GM19043 (cell line): ENCODE measurements around the gene SPEM2.

Experiments
- ATAC-seq: cut with Tn5 transposase; IDR thresholded peaks from one replicate; pipeline ENCODE4 v1.9.1; 2021; ENCODE audit warnings: low read depth; ENCODE audit not compliant: unreplicated experiment

The SPEM2 gene

DNA sequence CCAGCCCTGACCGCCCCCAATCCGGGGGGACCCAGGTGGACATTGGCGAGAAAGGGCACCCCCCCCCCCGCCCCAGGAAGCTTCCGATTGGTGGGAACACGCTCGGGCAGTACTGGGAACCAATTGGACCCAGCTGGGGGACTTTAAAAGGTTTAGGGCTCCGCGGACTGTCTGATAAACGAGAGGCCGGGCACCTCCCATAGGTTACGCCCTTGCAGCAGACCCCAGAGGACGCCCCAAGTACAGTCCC, 21.8 kb upstream of the SPEM2 start:
- no peak for ATAC-seq

DNA sequence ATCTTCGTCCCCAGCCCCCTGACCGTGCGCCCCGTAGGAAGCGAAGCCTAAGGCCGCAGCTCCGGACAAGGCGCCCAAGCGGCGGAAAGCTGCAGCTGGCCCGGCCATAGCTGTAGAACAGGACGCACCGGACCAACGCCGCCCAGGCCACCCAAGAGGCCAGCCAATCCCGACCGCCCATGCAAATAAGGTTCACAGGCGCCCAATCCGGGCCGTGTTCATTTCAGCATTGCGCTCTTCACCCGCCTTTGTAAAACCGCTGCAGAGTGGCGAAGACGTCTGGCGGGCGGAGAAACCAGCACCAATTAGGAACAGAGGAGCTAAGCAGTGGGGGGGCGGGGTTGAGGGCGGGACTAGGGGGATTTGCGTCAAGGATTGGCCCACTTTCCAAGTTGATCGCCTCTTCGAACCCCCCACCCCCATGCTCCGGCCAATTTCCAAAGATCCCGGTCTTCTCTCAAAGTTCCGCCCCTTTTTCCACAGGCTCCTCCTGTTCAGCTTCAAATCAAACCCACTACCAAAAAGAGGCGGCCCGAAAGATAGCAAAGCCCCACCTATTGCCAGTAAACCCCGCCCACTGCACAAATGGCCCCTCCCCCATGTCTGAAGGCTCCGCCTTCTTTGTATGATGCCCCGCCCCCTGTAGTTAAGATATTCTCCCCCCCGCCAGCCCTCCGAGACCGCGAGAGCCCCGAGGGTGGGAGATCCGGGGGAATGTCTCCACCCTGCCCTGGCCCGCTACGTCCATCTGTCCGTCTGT, 21.3 kb upstream of the SPEM2 start, which contains the start of gene TMEM256:
TMEM256 (minus strand) TSS at position 121 of the 760 bp plus-strand sequence; CDS start at position 108, 13 bp downstream.
- ATAC-seq: peak; percentile 94

DNA sequence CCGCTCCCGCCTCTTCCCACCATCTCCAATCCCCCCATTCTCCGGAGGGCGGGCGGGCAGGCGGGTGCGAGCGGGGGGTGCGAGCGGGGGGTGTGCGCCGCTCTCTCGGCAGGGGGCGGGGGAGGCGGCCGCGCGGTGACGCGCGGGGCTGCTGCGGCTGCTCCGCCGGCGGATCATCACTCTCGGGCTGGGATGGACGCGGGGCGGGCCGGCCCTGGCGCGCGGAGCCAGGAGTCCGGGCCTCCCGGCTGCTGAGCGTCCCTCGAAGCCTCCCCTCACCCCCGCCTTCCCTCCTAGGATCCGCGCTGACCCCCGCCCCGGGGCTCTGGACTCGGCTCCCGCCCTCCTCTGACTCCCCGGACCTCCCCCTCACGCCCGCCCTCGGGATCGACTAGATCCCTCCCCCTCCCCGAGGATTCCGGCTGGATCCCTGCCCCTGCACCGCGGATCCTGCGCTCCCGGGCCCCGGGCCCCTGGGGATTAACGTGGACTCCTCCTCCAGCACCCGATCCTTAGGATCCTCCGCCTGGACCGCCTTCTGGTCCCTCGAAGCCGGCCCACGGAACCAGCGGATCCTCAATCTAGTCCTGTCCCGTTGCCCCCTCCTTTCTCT, 20.6 kb upstream of the SPEM2 start:
- ATAC-seq: no peak

DNA sequence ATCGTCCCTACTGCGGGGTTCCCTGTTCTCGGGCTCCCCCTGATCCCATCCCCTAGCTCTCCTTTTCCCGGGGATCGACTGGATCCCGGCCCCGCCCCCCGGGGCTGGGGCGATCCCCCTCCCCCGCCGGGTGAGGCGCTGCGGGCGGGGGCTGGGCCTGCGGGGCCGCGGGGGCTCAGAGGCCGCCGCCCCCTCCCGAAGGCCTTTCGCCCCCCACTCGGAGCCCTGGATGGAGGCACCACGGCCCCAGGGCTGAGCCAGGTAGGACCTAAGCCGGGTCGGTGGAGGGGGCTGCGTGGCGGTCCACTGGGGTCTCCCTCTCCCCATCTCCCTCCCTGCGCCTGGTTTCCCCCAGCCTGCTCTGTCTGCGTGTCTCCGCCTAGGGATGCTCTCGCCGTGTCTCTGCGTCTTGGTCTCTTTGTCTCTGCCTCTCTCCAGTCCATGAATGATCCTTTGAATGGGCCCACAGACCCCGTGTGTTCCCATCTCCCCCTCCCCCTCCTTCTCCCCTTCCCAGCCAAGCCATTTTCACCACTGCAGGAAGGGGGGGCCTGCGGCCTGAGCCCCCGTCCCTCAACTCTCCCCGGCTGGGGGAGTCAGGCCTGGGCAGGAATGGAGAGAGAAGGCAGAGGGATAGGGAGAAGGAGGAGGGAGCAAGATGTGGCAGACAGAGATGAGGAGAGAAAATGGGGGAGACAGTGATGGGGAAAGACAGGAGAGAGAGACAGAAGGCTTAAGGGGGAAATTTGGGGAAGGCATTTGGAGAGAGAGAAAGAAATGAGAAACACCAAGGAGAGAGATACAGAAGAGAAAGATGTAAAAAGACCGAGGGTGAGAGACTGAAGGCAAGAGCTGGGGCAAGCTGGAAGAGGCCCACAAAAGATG, 19.8 kb upstream of the SPEM2 start:
- no peak for ATAC-seq

DNA sequence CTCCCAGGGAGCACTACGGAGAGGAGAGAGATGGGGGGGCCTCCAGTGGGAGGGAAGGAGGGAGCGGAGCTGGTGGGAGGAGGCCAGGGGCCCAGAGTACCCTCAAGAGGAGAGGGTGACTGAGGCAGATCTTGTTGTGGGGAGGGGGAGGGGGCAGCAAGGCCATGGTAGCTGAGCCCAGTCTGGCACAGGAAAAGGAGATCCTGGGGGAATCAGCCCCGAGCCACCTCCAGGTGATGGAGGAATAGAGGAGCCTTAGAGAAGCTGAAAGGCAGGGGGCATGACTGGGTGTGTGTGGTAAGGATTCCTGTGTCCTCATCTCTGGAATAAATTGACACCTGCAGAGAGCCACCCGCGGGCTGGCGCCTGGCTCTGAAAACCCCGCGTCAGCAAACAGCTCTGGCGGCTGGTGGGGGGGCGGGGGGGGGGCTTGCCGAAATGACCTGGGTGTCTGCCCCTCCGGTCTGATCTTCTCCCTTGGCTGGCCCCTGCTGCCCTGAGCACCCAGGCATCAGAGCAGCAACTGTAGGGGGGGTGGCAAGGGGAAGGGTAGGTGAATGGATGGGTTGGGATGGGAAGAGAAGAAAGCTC, 19.1 kb upstream of the SPEM2 start:
- ATAC-seq: no peak

DNA sequence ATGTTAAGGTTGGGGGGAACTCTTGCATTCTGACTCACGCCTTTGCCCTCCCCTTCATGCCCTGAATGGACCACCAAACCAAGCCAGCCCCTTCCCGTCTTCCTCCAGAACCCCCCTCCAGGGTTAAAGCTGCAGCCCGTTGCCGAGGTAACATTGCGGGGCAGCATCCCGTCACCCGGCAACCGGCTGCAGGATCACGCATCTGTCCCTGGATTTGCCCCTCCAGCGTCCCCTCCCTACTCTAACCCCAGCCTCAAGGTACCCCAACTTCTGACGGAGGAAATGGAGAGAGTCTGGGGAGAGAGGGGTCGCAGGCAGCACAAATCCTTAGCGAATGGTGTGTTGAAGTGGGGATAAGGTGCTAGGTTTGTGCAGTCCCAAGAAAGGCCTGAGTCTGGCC, 18.3 kb upstream of the SPEM2 start:
- ATAC-seq: no peak

DNA sequence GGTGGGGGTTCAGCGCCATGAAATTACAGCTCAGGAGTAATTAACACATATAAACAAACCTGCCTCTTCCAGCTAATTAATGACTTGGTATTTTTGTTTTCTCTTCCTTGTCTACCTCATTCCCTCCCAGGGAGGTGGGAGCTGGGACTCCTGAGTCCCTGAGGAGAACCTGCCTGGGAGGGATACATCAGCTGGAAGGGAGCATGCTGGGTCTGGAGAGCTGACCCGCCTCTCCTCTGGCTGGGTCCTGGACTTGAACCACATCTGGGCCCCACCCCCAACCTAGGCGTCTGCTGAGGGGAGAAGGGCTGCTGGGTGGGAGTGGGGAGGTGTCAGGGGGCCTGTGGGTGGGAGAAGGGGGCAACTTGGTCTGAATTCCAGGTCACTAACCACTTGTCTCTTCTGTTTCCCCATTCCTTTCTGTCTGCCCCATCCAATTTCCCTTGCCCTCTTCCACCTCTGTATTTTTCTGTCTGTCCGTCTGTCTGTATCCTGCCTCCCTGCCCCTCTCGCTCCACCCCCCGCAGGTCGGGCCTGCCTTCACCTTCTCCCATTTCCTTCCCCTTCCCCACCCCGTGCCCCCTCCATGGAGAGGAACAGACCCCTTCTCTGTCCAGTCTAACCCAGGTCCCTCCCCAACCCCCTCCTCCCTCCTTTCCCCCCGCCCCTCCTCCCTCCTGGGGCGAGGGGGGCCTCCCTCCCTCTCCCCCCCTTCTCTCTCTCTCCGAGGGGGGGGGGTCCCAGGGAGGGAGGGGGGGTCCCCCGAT, 17.7 kb upstream of the SPEM2 start, which contains the start of gene NLGN2:
NLGN2 (plus strand) TSS at position 361 of the 767 bp plus-strand sequence. CDS start 411 bp downstream, outside the sequence.
- no peak for ATAC-seq

DNA sequence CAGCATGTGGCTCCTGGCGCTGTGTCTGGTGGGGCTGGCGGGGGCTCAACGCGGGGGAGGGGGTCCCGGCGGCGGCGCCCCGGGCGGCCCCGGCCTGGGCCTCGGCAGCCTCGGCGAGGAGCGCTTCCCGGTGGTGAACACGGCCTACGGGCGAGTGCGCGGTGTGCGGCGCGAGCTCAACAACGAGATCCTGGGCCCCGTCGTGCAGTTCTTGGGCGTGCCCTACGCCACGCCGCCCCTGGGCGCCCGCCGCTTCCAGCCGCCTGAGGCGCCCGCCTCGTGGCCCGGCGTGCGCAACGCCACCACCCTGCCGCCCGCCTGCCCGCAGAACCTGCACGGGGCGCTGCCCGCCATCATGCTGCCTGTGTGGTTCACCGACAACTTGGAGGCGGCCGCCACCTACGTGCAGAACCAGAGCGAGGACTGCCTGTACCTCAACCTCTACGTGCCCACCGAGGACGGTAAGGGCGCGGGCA, 17.1 kb upstream of the SPEM2 start:
- no peak for ATAC-seq

DNA sequence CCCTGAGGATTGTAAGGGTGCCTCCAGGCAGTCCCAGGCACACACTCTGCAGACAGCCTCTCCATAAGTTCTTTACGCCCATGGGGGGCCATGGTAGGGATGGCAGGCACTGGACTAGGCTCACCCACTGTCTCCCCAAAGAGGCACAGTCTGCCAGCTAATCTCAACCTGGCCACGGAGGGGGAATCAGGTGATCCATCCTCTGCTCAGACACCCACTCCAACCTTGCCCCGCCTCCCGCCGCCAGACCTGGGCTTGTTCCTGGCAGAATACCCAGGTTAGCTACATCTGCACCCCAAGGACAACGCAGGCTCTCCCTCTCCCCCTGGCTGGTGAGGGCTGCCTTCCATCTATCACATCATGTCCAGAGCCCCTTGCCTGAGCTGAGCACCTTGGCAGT, 16.6 kb upstream of the SPEM2 start:
- no peak for ATAC-seq

DNA sequence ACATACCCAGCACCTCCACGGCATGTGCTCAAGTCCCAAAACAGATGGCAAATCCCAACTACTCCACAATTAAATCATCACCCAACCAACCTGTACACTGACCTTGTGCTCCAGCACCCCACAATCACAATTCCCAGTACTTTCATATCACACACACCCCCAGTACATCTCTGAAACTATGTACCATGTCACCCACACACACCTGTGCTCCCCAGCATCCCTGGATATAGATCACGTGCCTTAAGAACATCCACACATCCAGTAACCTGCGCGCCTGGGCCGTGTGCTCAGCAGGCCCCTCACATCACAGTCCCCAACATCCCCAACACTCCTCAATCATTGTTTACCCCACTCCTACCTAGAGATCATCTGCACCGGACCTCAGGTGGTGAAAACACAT, 15.7 kb upstream of the SPEM2 start:
- ATAC-seq: no peak

DNA sequence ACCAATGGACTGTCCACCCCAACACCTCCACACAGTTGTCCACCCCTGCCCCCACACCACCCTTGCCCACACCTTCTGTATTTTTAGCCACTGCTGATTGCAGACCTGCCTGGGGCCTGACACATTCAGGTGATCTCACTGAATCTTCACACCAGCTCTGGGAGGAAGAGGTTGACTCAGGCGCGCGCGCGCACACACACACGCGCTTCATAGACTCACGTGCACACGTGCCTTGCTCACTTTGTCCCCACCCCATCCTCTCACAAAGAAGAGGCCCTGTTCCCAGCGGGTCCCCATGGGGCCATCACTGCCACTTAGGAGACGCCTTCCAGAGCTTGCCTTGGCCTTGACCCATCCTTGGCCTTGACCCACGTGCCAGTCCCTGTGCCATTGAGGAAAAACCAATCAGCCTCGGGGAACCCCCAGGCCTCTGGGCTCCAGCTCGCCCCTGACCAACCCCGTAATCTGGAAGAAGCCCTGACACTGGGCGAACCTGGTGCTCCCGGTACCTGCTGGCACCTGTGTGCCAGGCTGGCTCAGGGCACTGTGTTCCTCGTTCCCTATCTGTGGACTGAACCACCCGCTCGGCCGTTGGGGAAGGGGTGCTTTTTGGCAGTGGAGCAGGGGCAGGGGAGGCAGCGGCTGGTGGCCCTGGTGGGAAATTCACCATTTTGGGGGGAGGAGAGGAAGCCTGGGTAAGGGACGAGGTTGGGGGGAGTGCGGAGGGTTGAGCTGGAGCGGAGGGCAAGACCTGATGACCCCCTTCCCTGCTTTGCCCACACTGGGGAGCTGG, 14.6 kb upstream of the SPEM2 start:
- ATAC-seq: no peak

DNA sequence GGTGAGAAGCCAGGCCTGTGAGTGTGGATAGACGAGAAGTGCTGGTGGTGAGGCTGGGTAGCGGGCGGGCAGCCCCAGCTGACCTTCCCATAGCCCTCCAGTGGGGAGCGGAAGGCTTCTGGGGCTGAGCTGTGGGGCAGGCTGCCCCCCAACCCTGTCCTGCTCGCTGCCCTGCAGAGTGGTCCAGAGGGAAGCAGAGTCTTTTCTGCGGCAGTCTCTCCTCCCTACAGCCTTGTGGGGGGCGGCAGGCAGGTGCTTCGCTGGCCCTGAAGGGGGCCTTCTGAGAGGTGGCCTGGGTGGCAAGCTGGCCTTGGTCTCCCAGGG, 14.0 kb upstream of the SPEM2 start:
- no peak for ATAC-seq

DNA sequence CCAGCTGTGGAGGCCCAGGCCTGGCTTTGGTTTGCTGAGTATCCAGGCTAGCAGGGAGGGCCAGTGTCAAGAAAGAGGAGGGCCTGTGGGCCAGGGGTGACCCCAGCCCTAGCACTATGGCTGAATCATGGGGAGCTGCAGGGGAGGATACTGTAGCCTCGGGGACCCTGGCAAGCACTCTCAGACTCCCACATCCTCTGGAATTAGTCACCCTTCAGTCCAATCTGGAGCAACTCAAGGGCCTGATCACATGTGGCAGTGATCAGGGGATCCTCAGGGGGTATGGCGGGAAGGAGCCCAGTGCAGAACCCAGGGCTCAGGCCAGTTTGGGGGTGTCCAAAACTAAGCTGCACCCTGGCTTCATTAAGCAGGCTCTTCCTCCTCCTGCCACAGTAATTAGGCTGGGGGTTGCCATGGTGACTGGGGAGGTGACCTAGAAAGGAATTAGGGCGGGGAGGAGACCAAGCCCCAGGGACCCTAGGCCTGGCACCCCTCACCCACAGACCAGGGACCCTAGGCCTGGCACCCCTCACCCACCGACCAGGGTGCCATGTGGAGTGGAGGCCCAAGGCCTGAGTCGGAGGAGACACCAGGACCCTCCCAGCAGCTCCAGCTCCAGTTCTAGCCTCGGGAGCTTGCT, 11.9 kb upstream of the SPEM2 start:
- ATAC-seq: no peak

DNA sequence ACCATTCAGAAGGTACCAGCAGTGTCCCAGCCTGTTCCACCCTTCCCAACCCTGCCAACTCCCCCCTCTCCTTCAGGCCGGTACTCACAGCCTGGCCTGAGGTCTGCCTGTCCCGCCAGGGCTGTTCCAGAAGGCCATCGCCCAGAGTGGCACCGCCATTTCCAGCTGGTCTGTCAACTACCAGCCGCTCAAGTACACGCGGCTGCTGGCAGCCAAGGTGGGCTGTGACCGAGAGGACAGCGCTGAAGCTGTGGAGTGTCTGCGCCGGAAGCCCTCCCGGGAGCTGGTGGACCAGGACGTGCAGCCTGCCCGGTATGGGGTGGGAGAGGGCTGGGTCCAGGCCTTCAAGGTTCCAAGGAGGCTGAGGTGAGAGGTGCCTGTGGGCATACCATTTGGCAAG, 10.6 kb upstream of the SPEM2 start:
- ATAC-seq: no peak

DNA sequence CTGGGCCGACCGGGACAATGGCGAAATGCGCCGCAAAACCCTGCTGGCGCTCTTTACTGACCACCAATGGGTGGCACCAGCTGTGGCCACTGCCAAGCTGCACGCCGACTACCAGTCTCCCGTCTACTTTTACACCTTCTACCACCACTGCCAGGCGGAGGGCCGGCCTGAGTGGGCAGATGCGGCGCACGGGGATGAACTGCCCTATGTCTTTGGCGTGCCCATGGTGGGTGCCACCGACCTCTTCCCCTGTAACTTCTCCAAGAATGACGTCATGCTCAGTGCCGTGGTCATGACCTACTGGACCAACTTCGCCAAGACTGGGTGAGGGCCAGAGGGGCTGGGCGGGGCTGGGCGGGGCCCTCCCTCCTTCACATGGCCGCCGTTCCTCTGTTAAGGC, 9.6 kb upstream of the SPEM2 start:
- ATAC-seq: no peak

DNA sequence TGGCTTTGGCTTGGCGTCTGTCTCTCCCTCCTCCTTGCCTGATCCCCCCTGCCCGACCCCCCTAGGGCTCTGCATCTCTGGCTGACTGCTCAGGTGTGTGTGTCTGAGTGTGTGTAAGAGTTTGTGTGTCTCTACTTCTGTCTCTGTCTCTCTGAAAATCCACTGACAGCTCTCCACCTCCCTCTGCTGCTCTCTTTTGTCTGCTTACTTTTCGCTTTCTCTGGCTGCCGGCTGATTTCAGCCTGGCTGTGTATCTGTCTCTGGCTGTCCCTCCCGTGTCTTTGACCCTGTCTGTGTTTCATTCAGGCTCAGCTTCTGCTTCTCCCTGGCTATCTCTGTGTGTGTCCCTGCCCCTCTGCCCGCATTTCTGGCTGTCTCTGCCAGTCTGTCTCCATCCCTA, 9.1 kb upstream of the SPEM2 start:
- no peak for ATAC-seq

DNA sequence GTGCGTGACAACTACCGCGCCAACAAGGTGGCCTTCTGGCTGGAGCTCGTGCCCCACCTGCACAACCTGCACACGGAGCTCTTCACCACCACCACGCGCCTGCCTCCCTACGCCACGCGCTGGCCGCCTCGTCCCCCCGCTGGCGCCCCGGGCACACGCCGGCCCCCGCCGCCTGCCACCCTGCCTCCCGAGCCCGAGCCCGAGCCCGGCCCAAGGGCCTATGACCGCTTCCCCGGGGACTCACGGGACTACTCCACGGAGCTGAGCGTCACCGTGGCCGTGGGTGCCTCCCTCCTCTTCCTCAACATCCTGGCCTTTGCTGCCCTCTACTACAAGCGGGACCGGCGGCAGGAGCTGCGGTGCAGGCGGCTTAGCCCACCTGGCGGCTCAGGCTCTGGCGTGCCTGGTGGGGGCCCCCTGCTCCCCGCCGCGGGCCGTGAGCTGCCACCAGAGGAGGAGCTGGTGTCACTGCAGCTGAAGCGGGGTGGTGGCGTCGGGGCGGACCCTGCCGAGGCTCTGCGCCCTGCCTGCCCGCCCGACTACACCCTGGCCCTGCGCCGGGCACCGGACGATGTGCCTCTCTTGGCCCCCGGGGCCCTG, 8.3 kb upstream of the SPEM2 start:
- ATAC-seq: no peak

DNA sequence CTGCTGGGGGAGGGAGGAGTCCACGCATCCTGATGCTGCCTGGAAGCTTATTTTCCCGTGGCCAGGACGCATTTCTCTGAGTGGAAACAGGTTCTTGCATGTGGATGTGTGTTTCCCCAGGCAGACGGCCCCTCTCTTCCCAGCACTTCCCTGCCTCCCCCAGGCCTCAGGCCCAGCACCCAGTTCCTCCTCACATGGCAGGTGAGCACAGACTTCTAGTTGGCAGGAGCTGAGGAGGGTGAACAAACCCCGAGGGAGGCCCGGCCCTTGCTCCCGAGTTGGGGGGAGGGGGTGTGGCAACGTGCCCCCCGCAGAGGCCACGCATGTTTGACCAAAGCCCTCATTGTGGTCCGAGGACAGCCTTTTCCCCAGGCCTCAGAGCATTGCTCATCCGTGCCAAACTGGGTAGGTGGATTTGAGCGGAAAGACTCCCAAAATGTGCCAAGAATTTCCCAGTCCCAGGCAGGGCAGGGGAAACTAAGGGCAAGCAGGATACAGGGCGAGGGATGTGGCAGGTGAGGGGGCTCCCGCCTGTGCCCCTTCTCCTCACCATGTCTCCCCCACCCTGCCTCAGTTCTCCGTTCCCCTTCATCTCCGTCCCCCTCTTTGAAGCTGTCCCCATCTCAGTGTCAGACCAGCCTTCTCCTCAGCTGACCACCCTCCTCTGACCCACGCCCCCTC, 6.8 kb upstream of the SPEM2 start:
- ATAC-seq: no peak
